Chondrocyte (in vitro differentiated cells): Measurements from ENCODE around the gene CTAGE1. TPM values are rescaled to one million over a fixed set of nuclear protein-coding genes. Genes with fewer than 3 reads are reported as not detected.

Source experiments
- DNase-seq: peaks from one replicate; pipeline ENCODE4 v3.0.0; 2021; ENCODE audit warnings: mixed read lengths, low spot score
- H3K27ac Mint-ChIP-seq: one replicate; pipeline ENCODE4 v1.8.0; 2021; ENCODE audit warnings: mild to moderate bottlenecking, moderate library complexity, mixed read lengths; ENCODE audit not compliant: unreplicated experiment
- H3K27me3 Mint-ChIP-seq: 2 replicates; pipeline ENCODE4 v1.8.0; 2021; ENCODE audit warnings: low read depth, mixed read lengths
- H3K36me3 Mint-ChIP-seq: 2 replicates; pipeline ENCODE4 v1.8.0; 2021; ENCODE audit warnings: low read depth, mixed read lengths
- H3K4me1 Mint-ChIP-seq: 2 replicates; pipeline ENCODE4 v1.8.0; 2021; ENCODE audit warnings: low read depth, mild to moderate bottlenecking, mixed read lengths
- H3K4me3 Mint-ChIP-seq: one replicate; pipeline ENCODE4 v1.8.0; 2021; ENCODE audit warnings: mild to moderate bottlenecking, moderate library complexity, mixed read lengths; ENCODE audit not compliant: unreplicated experiment
- H3K9me3 Mint-ChIP-seq: 2 replicates; pipeline ENCODE4 v1.8.0; 2021; ENCODE audit warnings: low read depth, mixed read lengths
- total RNA-seq: library from RNA; stranded (reverse); gene quantifications from 3 replicates; pipeline ENCODE4 v1.2.1, GENCODE V29; 2021
- TF ChIP-seq, protein P1 (sequence below): fragments of 200-600 bp; sonication (generic); IDR thresholded peaks from 2 replicates; pipeline ENCODE4 v1.5.0; 2021; ENCODE audit warnings: antibody characterized with exemption, mild to moderate bottlenecking, moderate library complexity

CTAGE1 gene
- total RNA-seq, 1 donor from 2014 or later: 0.12 TPM

GRCh38 chr18:22420652-22421051 is 2.9 kb upstream of the CTAGE1 start:
- H3K36me3 Mint-ChIP-seq: no peaks in the 10 kb centered on the region
- H3K27ac Mint-ChIP-seq: no peak overlapping the region

DNA sequence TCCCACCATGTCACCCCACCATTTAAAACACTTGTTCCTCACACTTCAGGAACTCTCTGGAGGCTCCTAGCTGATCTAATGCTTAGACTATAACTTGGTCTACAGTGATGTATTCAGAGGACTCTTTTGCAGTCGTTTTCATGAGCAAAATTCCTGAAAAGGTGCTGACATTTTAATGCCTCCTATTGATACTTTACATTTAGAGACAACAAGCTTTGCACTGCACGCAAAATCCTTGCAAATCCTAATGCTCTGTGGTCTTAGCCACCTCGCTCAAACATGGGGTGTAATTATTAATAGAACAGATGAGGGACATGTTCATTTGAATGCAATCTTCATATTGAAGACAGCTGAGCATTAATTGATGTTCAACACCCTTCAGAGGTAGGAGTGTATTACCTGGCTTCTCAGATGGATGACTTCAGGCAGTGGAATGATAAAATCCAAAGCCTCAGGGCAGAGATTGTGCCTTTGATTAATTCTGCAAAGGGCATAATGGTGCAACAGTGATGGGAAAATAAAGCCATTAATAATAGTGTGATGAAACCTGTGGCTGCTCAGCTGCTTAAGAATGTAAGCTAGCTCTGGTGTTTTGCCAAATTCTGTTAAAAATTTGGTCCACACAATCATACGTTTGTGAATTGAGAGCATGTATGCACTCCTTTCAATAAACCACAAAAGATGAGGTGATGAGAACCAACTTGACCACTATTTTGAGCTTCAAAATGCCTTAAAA is 5.4 kb downstream of the CTAGE1 start:
- Mint-ChIP-seq H3K9me3 (peaks cover 3% of the 10 kb centered on the region), H3K27me3 (no peaks in the 10 kb centered on the region), H3K36me3 (peaks cover 2% of the 10 kb centered on the region), H3K27ac (no peak overlapping the region), H3K4me1 (peaks cover 6% of the 10 kb centered on the region), H3K4me3 (no peak overlapping the region)
- TF ChIP-seq, protein P1, sequence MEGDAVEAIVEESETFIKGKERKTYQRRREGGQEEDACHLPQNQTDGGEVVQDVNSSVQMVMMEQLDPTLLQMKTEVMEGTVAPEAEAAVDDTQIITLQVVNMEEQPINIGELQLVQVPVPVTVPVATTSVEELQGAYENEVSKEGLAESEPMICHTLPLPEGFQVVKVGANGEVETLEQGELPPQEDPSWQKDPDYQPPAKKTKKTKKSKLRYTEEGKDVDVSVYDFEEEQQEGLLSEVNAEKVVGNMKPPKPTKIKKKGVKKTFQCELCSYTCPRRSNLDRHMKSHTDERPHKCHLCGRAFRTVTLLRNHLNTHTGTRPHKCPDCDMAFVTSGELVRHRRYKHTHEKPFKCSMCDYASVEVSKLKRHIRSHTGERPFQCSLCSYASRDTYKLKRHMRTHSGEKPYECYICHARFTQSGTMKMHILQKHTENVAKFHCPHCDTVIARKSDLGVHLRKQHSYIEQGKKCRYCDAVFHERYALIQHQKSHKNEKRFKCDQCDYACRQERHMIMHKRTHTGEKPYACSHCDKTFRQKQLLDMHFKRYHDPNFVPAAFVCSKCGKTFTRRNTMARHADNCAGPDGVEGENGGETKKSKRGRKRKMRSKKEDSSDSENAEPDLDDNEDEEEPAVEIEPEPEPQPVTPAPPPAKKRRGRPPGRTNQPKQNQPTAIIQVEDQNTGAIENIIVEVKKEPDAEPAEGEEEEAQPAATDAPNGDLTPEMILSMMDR: no peak
- DNase-seq: no peak

More at GRCh38 chr18:22420652-22421051, 2.9 kb upstream of the CTAGE1 start:
- H3K4me3 Mint-ChIP-seq: no peak overlapping the region
- TF ChIP-seq, protein P1: no peak
- H3K27me3 Mint-ChIP-seq: no peaks in the 10 kb centered on the region
- peaks cover 2% of the 10 kb centered on the region for H3K9me3 Mint-ChIP-seq
- H3K4me1 Mint-ChIP-seq: peaks cover 20% of the 10 kb centered on the region
- DNase-seq: no peak

DNA sequence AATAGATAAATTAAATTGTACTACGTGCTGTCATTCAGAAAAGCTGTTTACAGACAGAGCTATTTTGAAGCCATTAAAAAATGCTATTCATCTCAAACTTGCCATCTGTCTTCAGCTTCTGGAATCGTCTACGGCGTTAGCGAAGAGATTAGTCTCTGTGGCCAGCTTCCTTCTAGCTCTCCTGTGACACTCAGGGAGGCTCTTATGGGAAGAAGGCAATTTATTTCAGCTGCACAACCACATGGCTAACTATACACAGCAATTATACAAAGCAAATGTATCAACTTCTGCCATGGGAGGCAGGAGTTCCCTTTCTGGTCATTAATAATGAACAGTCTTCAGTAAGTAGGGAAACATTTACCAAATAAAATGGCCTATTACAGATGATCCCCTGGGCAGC is 6.3 kb downstream of the CTAGE1 start:
- H3K4me3 Mint-ChIP-seq: no peak overlapping the region
- no peak for DNase-seq

DNA sequence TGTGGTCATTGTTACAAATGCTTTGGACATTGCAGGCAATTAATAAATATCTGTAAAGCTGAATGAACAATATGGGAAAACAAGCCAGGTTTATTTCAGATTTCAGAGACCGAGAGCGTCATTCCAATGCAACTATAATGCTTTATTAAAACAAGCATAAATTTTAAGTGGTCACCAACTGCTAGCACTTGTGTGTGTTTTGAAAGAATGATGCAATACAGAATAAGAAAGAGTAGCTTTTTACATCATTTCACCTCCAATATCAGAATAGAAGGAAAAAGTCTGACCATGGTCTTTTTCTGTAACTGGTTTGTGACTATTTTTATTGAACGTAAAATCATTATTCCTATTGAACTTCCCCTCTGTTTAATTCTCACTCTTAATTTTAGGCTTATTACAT is 7.6 kb downstream of the CTAGE1 start:
- no peaks in the 10 kb centered on the region for H3K4me1 Mint-ChIP-seq
- TF ChIP-seq, protein P1: no peak
- peaks cover 2% of the 10 kb centered on the region for H3K36me3 Mint-ChIP-seq
- peaks cover 15% of the 10 kb centered on the region for H3K9me3 Mint-ChIP-seq
- H3K27me3 Mint-ChIP-seq: no peaks in the 10 kb centered on the region
- DNase-seq: no peak
- no peak overlapping the region for H3K4me3 Mint-ChIP-seq
- no peak overlapping the region for H3K27ac Mint-ChIP-seq

More for the DNA sequence above, 6.3 kb downstream of the CTAGE1 start:
- peaks cover 2% of the 10 kb centered on the region for H3K36me3 Mint-ChIP-seq
- H3K27ac Mint-ChIP-seq: no peak overlapping the region
- peaks cover 7% of the 10 kb centered on the region for H3K9me3 Mint-ChIP-seq
- no peaks in the 10 kb centered on the region for H3K27me3 Mint-ChIP-seq
- TF ChIP-seq, protein P1: no peak
- H3K4me1 Mint-ChIP-seq: no peaks in the 10 kb centered on the region

- H3K4me3 Mint-ChIP-seq: no peak overlapping the region
- peaks cover 5% of the 10 kb centered on the region for H3K36me3 Mint-ChIP-seq
- TF ChIP-seq, protein P1: no peak
- no peaks in the 10 kb centered on the region for H3K4me1 Mint-ChIP-seq
- no peak overlapping the region for H3K27ac Mint-ChIP-seq
- no peak for DNase-seq
- H3K27me3 Mint-ChIP-seq: no peaks in the 10 kb centered on the region
- peaks cover 21% of the 10 kb centered on the region for H3K9me3 Mint-ChIP-seq
Observed at GRCh38 chr18:22409445-22409844, 8.3 kb downstream of the CTAGE1 start.
